ENCODE results near the gene HEATR5A.
"Not testable (repeated sequence)": the region's sequence is repeated elsewhere in the genome, so short reads cannot be mapped to it uniquely, and the experiment has no call there.

The HEATR5A gene

DNA sequence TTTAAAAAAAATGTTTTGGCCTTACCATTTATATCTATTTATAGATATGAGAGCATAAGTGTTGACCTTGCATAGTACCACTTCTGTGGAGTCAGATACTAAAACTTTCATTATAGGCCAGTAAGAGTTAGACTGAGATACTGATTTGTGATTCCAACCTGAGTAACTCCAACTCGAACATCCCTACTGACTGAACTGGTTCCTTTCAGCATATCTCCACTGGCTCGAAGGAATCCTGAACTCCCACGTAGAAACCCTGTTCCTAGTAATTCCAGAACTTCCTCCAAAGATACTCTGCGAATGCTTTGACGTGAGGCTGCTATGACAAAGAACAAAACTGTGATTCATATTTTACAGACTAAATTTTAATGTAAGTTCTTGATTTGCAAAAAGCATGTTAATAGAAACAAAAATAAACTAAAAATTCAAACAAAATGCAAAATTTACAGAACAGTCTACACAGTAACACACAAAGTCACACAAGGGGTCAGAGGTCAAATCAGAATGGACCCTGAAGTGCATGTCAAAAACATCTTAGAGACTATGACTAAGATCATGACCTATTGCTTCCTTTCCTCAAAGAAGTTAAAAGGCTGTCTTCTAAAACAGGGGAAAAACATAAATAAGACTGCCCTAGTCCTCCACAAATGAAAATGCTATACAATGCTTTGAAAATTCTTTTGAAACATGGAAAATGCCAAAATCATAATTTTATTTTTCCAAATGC is 31.5 kb downstream of the HEATR5A start:
- no peak for DNase-seq (ENCODE audit: low read depth)

DNA sequence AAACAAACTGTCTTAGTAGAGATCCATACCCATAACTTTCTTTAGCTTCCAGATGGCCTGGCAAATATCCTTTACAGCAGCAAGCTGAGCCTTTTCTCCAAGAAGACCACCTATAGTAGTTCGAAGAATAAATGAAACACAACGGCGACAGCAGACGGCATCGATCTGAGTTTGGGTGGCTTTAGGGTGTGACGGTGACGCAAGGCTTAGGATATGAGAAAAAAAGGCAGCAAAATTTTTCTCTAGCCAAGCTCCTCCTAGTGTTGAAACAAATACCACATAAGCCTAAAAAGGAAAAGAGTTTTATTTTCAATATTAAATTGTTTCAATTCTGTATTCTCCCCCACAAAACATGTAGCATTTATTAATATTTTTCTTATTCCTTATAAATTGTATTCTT is 33.3 kb downstream of the HEATR5A start:
- no peak for DNase-seq (ENCODE audit: low read depth)

DNA sequence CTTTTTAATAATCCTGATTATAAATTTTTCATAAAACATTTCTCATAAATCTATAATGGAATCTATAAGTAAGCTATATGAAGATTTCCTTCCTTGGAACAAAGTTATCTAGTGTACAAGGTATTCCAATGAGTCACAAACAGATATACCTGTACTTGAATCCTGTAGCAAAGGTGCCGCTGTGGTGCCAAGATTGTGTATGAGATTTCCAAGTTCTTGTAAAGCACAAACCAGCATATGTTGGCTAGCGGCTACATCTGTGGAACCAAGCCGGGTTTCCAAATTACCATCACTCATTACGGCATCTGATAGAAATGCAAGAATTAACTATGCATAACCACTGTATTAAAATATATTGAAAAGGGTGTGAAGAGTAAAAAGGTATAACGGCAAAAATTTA is 34.1 kb downstream of the HEATR5A start:
- DNase-seq (ENCODE audit: low read depth) = no peak

DNA sequence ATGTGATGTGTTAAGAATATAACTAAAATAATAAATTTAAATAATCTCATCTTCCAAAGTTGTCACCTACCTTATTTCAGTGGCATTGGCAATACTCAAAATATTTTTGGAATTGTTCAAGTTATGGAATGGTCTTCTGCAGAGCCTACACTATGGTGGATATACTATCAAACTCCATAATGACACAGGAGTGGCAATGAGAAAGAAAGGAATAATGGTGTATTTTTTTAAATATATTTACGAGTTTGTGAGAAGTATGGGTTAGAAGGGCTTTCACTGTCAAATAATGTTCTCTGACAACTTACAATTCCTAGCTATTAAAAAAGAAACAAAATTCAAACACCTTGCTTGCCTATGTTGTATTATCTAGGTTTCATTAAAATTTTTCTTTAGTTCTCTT is 38.1 kb downstream of the HEATR5A start:
- no peak for DNase-seq (ENCODE audit: low read depth)

DNA sequence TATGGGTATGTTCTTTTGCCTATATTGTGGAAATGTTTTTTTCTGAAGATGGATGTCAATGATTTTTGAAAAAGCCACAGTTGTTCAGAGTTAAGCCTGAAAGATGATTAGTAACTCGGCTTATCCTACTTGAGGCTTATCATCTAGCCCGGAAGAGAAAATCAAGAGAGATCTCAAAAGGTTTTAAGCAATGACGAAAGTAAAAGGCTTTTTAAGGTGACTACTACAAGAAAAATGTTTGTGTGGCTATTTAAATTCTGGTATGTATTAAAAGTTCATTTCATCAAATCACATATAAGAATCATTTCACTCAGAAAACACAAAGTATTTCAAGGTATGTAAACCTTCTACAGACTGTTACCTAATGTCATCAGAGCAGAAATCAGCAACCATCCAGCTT is 40.2 kb downstream of the HEATR5A start:
- no peak for DNase-seq (ENCODE audit: low read depth)

DNA sequence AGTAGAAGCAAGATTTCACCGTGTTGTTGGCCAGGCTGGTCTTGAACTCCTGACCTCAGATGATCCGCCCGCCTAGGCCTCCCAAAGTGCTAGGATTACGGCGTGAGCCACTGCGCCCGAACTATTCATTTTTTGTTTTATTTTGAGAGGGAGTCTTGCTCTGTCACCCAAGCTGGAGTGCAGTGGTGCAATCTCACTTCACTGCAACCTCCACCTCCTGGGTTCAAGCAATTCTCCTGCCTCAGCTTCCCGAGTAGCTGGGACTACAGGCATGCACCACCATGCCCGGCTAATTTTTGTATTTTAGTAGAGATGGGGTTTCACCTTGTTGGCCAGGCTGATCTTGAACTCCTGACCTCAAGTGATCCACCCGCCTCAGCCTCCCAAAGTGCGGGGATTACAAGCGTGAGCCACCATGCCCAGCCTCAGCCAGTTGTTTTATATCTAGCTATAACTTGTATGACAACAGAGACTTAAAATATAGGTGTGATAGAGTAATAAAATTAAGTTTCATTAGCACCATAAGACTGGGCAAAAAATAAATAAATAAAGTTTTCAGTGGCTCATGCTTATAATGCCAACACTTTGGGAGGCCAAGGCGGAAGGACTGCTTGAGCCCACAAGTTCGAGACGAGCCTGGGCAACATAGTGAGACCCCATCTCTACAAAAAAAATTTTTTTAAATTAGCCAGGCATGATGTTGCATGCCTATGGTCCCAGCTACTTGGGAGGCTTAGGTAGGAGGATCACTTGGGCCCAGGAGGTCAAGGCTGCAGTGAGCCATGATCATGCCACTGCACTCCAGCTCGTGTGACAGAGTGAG is 41.0 kb downstream of the HEATR5A start:
- not testable (repeated sequence) for DNase-seq (ENCODE audit: low read depth)

DNA sequence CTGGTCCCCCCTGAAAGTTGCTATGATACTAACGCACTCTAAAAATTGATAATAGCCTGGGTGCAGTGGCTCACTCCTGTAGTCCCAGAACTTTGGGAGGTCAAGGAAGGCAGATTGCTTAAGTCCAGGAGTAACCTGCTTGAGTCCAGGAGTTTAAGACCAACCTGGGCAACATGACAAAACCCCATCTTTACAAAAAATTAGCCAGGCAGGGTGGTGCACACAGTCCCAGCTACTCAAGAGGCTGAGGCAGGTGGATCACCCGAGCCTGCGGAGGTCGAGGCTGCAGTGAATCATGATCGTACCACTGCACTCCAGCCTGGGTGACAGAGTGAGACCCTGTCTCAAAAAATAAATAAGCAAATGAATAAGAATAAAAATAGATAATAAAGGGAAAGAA is 42.9 kb downstream of the HEATR5A start:
- DNase-seq (ENCODE audit: low read depth) = no peak

DNA sequence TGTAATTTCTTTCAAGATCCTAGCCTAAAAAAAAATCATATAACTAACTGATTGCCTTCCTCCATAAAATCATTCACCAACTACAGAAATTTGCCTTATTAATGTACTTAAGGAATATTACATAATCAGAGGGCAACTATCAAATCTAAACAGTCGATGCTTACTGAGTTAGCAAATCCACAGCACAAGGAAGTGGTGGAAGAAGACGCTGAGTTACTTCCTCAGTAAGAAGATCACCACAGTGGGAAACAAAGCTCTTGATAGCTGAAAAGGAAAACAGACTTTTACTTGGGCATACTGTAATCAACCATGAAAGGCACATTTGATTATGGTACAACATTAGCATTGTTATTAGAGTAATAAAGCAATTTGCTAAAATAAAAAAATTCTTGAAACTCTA is 48.7 kb downstream of the HEATR5A start:
- DNase-seq (ENCODE audit: low read depth) = no peak

DNA sequence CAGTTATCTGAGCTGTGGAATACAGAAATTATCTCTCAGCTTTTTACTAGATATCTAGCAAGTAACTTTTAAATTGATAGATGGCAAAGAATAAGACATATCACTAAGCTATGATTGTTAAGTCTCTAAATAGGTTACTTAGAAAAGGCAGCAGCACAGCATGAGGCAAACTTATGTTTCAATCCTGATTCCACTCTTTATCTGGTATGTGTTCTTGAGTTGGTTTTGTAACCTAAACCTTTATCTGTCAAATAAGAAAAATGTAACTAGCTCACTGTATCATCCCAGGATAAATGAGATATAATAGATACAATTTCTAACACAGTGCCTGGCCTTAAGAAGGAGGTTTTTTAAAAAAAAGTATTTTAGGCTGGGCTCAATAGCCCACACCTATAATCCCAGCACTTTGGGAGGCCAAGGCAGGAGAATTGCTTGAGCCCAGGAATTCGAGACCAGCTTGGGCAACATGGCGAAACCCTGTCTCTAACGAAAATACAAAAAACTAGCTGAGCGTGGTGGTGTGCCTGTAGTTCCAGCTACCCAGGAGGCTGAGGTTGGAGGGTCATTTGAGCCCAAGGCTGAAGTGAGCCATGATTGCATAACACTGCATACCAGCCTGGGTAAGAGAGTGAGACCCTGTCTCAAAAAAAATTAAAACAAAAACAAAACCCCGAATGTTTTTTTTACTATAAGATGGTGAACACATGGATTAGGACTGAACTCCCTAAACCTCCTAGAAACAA is 56.8 kb downstream of the HEATR5A start:
- no peak for DNase-seq (ENCODE audit: low read depth)

DNA sequence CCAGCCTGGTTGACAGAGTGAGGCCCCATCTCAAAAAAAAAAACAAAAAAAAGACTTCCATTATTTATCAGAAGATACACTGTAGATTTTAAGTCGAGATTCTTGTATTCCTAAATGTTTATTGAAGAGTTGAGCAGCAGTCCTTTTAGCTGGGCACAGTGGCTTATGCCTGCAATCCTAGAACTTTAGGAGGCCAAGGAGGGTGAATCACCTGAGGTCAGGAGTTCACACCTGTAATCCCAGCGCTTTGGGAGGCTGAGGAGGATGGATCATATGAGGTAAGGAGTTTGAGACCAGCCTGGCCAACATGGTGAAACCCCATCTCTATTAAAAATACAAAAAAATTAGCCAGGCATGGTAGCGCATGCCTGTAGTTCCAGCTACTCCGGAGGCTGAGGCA is 57.6 kb downstream of the HEATR5A start:
- DNase-seq (ENCODE audit: low read depth) = no peak

DNA sequence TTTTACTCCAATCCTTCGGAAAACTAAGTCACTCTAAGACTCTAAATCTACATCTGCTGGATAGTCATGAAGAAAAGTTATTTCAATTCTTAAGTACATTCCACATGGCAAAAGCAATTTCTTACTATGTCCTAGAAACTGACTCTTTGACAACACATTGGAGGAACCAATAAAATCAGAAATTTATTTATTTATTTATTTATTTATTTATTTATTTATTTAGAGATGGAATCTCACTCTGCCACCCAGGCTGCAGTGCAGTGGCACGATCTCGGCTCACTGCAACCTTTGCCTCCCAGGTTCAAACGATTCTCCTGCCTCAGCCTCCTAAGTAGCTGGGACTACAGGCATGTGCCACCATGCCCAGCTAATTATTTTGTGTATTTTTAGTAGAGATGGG is 58.6 kb downstream of the HEATR5A start:
- not testable (repeated sequence) for DNase-seq (ENCODE audit: low read depth)

DNA sequence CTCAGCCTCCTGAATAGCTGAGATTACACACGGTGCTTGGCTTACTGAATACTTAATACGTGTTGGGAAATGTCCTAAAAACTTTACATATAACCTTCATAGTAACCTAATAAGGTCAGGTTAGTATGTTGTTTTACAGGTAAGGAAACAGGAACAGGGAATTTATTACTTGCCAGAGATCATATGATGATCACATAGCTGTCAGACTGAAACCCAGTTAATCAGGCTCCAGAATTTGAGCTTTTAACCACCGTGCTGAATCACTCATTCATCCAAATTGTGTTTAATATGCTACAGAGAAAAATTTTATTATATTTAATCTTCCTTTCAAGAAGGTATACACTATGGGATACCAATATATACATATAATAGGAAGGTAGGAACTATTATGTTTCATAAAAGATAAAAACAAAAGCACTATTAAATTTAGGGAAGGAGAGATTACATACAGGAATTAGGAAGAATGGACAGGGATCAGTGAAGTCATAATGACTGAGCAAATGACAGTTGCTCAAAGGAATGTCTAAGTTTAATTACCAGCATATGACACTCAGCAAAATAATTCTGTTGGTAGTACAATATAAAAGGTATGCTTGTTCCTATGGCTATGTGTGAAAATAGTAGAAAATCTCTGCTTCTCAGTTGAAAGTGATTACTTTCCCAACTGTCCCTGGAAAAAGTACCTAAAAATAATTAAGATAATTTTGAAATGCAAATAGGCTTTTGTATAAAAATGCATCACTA is 59.3 kb downstream of the HEATR5A start:
- DNase-seq (ENCODE audit: low read depth) = no peak

DNA sequence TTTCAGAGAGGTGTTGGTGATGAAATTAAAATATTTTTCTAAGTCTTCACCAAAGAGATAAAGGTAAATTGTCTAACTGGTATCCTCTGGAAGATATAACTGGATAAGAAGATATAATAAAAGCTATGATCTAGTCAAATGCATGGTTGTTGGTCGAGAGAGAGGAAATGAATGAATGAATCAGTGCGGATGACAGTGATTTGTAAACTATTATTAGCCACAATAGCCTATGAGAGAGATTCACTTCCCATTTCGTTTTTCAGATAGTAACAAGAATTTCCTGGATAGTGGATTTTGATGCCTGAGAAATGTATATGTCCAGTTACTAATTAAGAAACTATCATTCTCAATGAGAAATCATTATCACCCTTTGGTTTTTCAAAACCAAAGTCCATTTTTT is 63.1 kb downstream of the HEATR5A start:
- no peak for DNase-seq (ENCODE audit: low read depth)

DNA sequence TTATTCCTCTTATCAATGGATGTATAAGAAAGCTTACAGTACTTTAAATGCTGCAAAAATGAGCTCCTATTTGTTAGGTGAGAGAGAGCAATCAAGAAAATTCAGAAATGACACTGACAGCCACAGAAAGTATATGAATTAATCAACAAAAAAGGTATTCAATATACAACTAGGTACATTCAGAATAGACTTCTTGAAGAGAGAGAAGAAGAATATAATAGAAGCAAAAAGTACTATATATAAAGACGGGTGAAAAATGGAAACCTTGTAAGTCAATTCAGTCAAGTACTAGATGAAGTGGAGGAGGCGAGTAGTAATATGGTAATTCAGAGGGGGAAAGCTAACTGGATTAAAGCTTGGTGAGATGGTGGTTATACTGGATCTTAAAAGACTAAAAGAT is 74.3 kb downstream of the HEATR5A start:
- no peak for DNase-seq (ENCODE audit: low read depth)

DNA sequence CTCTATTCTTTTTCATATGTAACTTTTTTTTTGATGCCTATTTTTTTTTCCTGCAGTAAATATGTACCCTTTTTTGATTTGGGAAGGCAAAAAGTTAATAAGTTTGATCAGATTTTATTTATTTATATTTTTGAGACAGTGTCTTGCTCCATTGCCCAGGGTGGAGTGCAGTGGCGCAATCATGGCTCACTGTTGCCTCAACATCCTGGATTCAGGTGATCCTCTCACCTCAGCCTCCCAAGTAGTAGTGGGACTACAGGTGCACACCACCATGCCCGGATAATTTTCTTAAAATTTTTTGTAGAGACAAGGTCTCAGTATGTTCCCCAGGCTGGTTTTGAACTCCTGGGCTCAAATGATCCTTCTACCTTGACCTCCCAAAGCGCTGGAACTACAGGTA is 79.1 kb downstream of the HEATR5A start:
- DNase-seq (ENCODE audit: low read depth) = no peak

DNA sequence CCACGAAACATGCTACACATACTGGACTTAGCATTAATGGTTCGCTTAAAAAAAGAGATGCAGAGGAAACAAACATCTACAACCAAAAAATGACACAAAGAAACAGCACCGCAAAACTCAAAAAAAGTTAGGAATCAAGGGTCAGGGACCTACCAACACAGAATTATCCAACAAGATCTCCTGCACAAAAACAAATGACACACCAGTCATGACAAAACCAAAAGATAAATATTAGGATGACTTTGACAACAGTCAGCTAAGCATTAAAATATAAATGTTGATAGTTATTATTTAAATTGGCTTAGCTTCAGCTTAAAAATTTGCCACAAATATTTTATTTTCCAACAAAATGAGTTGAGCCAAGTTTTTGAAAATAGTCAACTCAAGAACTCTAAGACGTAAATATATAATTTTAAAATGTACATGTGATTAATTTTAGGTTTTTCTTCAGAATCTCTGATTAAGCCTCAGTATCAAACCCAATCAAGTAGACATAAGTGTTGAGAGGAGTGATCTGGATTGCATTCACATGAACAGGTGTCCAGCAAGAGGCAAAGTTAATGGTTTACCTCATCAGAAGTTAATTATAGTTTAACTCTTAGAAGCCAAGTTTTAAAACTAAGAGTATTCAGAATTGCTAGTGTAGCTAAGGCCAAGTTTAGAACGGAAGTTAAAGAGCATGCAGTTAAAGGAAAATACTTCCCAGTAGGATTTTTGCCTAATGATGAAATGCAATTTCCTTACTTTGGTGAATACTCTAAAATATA is 79.9 kb downstream of the HEATR5A start:
- DNase-seq (ENCODE audit: low read depth) = no peak

DNA sequence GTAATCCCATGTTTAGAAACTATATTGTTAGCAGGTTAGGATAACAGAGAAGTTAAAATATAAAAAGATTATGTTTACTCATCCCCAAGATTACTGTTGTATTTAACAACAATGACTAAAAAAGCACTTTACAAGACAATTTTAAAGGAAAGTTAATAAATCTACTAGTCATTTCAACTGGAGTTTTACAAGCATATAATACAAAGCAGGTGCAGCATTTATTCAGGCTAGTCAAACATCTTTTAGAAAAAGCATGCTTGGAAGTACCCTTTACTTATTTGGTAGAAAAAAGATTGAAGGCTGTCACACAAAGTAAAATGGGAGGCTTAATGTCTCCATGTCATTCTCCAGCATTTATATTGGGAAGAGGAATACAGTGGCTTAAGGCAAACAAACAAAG is 80.6 kb downstream of the HEATR5A start:
- DNase-seq (ENCODE audit: low read depth) = no peak

DNA sequence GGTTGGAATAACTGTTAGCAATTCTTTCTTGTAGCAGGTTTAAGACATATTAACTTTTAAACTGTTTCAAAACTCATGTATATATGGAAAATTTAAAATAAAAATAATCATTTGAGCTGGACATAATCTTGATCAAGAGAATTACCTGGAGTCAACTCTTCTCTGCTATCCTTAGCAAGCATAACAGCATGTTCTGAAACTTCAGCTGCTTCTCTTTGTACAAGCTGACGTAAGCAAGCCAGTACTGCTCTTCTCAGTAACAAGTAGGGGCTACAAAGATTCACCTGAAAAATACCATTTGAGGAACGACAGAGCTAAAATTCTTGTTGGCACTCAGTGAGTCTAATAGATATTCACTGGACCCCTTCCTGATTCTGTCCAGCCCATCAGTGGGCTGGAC is 83.0 kb downstream of the HEATR5A start:
- DNase-seq (ENCODE audit: low read depth) = no peak

DNA sequence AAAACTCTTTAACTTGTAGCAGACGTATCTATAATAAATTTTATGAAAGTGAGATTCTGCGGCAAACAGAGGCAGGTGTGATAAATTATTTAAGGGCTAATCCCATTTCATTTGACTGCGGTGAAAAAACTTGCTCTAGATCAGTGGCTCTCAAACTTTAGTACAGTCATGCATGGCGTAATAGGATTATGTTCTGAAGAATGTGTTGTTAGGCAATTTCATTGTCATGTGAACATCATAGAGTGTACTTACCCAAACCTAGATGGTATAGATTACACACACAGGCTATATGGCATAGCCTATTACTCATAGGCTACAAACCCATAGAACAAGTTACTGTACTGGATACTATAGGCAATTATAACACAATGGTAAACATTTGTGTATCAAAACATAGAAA is 83.7 kb downstream of the HEATR5A start:
- no peak for DNase-seq (ENCODE audit: low read depth)

DNA sequence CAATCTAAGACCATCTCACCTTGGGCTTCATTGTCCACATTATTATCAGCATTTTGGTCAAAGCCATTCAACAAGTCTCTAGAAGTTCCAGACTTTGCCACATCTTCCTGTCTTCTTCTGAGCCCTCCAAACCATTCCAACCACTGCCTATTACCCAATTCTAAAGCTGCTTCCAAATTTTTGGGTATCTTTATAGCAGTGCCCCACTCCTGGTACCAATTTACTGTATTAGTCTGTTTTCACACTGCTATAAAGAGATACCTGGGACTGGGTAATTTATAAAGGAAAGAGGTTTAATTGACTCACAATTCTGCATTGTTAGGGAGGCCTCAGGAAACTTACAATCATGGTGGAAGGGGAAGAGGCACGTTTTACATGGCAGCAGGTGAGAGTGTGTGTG is 89.0 kb downstream of the HEATR5A start:
- not testable (repeated sequence) for DNase-seq (ENCODE audit: low read depth)

DNA sequence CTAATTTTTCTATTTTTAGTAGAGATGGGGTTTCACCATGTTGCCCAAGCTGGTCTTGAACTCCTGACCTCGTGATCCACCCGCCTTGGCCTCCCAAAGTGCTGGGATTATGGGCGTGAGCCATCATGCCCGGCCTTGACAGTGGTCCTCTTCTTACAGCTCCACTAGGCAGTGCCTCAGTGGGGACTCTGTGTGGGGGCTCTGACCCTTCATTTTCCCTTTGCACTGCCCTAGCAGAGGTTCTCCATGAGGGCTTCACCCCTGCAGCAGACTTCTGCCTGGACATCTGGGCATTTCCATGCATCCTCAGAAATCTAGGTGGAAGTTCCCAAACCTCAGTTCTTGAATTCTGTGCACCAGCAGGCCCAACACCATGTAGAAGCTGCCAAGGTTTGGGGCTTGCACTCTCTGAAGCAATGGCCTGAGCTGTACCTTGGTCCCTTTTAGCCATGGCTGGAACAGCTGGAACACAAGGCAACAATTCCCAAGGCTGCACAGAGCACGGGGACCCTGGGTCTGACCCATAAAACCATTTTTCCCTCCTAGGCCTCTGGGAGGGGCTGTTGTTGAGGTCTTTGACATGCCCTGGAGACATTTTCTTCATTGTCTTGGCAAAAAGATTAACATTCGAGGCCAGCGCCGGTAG is 90.4 kb downstream of the HEATR5A start:
- not testable (repeated sequence) for DNase-seq (ENCODE audit: low read depth)
